NCI-H187 (cell line): ENCODE results near the gene ARHGAP42.
"Not testable (repeated sequence)": the region's sequence is repeated elsewhere in the genome, so short reads cannot be mapped to it uniquely, and the experiment has no call there.

Source experiments
- DNase-seq, 2 experiments: peaks; one replicate each; lab custom pipeline; 2025; lab: John Stamatoyannopoulos, UW

ARHGAP42 gene

DNA sequence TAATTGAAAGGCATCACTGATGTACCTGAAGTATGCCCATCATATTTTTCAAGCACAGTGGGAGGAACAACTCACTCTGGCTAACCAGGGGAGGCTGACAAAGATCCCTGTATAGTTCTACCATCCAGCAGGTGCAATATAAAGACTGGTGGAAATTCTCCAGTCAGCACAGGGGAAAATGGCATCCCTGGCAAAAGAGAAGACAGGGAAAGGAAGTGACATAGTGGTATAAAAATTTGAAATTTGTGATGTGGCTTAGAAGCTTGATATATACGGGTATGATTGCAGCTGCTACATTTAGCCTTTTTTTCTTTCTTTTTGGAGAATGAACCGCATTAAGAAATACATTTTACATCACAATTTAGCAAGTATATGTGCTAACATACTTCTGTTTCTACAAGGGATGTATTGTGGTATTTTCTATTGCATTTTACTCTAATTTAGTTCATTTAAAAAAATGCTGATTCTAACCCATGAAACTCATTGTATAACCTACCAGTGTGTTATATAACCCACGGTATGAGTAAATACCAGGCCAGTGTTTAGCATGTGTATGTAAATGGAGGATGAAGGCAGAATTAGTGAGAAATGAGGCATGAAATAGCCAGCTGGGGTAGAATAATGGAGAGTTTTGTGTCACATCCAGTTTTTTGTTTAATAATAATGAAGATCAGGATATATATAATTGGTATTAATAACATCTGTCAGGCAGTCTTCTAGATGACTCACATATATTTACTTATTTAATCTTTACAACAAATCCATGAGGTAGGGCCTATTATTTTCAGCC lies 186.1 kb downstream of the ARHGAP42 start:
- DNase-seq: no peak

DNA sequence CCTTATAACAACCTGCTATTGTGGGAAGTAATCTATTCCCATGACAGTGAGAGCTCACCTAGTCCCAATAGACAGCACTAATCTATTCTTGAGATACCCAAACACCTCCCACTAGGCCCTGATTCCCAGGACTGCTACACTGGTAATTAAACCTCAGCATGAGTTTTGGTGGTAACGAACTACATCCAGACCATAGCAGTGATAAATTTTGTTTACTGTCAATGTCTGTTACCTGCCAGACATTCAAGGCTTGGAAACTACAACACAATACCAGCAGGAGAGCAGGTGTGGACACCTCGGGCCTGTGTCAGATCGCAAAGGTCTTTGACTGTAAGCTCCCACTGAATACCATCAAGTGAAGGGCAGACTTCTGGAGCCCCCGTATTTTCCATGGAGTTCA lies 187.1 kb downstream of the ARHGAP42 start:
- no peak for DNase-seq

DNA sequence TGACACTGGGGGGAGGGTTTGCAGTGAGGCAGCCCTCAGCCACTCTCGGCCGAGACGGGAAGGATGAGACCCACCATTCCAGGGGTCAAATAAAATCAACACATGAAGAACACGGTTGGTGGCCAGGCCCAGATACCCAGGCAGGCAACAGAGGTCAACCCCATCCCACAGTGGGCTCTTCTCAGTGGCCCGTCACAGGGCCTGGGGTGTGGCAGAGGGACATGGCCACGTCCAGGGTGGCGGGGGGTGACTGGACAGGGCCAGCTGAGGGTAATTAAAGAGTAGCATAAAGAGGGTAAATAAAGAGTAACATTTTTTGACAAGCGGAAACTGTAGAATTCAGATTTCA lies 188.4 kb downstream of the ARHGAP42 start:
- no peak for DNase-seq

DNA sequence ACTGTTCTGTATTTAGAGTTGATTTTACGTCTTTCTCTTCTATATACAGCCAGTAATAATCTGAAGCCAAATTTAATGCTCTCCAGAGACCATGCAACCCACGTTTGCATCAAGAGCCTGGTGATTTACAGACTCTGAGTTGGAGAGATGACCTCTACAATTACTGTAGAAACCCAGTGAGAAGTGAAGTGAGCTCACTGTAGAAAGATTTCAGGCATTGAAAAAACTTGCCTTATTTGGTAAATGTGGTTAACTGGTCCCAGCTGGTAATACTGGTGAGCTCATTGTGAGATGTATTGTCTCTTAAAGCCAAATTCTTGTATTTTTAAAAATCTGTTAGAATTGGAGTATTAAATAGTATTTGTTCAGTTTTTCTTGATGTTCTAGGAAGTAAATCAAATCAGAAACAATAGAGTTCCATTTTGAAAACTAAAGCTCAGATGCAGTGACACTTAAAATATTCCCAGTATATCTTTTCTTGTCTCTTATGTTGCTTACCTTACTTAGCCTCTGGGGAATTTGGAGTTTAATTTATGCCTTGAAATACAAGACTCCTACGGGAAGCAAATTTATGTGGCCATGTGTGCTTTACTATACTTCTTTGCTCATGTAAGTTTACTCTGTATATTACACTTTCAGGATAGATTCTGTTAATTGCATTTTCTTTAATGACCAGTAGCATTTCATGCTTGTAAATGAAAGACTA lies 189.9 kb downstream of the ARHGAP42 start:
- DNase-seq: no peak

DNA sequence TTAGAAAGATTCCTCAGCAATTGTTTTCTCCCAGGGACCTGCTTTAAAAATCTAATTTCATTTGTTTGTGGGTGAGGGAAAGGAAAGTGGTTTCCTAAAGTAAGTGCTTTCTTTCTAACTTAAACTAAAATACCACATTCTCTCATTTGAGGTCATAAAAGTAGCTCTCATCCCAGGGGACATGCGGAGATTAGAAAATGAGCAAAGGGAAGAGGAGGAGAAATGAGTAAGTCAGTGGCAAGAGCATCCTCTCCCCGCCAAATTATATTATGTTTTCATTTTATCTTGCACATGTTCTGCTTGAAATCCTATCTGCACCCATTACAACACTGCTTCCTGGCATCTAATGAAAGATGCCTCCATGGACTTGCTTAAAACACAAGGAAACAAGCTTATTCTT lies 191.4 kb downstream of the ARHGAP42 start:
- DNase-seq: no peak

DNA sequence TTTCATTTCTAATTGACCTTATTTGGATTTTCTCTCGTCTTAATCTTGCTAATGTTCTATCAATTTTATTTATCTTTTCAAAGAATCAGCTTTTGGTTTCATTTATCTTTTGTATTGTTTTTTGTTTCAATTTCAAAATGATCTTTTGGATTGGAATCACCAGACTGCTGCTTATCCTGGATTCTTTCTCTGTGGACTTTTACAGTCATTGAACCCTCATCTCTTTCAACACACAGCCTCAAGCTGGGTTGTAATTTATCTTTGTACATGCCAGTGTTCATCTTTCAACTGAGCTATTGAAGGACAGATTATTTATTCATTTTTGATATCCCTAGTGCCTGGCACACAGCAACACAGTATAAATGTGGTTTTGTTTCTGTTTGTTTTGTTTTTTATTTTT lies 195.9 kb downstream of the ARHGAP42 start:
- DNase-seq: no peak

DNA sequence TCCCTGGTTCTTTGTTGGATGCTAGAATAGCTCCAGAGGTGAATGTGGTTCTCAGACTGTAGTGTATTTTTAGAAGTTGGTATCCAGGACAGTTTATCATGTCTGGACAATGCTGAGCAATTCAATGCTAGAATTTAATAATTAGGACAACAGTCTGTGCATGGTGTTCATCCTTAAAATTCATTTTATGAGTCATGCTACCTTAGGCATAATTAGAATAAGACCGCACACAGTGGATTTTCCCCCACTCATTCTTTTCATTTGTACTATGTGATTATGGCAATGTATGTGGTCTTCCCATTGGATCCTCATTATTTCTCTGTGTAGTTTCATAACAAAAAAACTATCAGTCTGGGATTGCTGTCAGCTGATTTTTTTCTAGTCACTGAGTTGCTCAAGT lies 196.7 kb downstream of the ARHGAP42 start:
- DNase-seq: no peak

DNA sequence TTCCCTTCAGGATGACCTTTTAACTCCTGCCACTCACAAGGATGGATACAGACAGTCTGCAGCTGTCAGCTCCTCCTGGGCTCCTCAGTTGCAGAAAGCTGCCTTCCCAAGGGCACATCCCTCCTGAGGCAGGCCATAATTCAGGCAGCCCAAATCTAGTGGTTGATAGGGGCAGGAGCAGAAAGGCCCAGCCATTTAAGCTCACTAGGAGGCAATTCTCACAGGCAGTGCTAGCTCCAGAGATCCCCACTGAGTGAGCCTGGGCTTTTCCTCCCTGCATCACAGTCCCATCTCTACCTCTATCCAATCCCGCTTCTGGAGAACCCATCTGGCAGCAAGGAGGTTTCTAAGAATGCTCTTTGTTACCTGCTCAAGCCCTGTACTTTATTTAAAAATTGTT lies 200.6 kb downstream of the ARHGAP42 start:
- DNase-seq: no peak

DNA sequence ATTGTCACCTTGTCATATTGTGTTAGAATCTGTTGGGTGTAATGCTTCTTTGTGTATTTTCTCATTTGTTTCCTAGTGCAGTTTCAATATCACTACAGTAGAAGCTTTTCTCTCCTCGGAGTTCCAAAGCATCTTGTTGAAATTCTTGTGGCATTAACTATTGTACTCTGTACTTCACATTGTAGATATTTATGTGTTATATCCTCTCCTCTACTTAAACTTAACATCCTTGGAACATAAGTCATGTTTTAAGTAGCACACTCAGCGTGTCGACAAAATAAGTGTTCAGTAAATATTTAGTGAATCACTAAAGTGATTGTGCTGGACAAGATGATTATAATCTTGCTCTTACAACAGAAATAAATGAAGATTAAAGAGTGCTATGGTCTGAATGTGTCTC lies 201.7 kb downstream of the ARHGAP42 start:
- DNase-seq: no peak

DNA sequence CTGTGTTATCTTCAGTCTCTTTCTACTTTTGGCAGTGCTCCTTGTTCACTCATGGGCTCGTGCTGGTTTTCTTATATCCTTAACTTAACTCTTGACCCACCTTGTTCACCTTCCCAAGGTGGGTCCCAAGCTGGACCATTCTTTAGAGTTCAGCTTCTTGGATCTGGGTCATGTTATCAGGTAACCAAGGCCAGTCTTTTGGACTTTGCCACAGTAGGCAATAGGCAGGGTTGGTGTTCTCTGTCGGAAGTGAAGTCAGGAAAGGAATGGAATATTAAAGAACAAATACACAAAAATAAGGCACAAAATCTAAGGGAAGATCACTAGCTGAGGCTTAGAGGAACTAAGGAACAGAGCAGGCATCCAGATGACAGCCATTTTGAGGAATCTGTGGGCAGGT lies 202.7 kb downstream of the ARHGAP42 start:
- no peak for DNase-seq

DNA sequence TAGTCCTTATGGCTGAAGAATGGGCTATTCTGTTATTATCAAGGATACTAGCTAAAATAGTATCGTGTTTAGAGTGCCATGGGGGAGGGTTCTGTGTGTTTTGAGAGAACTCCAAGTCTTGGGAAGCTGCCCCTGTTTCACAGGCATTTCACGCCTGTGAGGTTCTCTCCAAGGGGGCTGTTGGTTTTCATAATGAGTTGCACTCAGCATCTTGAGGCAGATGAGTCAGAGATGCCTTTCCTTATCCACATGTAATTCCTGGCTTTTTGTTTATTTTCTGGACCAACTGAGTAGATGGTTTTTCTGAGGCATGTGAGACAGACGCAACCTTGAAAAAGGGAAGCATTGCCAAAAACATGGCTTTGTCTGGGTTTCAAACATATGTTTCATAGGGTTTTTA lies 203.7 kb downstream of the ARHGAP42 start:
- no peak for DNase-seq

DNA sequence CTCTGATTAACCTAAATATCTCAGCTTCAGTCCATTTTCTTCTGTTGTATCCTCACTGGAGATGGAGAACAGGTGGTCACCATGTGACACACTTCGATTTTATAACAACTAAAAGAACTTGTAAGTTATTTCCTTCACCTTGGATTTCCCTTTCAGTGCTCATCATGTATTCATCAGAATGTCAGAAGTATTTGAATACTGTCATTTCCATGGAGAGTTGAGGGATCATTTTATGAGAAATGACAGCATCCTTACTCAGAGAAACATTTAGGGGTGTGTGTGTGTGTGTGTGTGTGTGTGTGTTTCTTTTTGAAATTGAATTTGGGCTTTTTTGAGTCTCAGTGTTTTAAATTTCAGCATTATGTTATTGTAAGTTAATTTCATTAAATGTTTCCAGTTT lies 205.8 kb downstream of the ARHGAP42 start:
- DNase-seq: no peak

DNA sequence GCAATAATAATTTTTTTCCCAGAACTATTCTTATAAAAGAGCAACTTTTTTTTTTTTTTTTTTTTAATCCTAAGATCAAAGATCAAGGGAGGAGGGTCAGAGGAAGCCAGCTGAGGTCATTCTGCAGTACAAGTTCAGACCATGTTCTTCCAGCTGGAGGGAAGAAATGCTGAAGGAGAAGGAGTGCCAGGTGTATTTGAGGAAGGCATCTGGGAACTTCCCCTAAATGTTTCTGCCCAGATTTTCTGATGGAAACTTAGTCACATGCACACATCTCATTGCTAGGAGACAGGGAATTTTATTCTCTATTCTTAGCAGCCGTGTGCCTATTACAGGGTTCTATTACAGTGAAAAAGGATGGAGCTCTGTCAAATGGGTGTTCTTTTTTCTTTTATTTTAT lies 208.4 kb downstream of the ARHGAP42 start:
- no peak for DNase-seq

DNA sequence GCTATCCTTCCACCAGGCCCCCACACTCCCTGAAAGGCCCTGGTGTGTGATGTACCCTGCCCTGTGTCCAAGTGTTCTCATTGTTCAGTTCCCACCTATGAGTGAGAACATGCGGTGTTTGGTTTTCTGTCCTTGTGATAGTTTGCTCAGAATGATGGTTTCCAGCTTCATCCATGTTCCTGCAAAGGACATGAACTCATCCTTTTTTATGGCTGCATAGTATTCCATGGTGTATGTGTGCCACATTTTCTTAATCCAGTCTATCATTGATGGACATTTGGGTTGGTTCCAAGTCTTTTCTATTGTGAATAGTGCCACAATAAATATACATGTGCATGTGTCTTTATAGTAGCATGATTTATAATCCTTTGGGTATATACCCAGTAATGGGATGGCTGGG lies 208.9 kb downstream of the ARHGAP42 start:
- not testable (repeated sequence) for DNase-seq

DNA sequence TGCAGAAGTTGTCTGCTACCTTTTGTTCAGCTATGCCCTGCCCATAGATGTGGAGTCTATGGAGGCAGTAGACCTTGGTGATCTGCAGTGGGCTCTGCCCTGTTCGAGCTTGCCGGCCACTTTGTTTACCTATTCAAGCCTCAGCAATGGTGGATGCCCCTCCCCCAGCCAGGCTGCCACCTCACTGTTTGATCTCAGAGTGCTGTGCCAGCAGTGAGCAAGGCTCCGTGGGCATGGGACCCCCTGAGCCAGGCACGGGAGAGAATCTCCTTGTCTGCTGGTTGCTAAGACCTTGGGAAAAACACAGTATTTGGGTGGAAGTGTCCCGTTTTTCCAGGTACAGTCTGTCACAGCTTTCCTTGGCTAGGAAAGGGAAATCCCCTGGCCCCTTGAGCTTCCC lies 214.4 kb downstream of the ARHGAP42 start:
- DNase-seq: not testable (repeated sequence)

DNA sequence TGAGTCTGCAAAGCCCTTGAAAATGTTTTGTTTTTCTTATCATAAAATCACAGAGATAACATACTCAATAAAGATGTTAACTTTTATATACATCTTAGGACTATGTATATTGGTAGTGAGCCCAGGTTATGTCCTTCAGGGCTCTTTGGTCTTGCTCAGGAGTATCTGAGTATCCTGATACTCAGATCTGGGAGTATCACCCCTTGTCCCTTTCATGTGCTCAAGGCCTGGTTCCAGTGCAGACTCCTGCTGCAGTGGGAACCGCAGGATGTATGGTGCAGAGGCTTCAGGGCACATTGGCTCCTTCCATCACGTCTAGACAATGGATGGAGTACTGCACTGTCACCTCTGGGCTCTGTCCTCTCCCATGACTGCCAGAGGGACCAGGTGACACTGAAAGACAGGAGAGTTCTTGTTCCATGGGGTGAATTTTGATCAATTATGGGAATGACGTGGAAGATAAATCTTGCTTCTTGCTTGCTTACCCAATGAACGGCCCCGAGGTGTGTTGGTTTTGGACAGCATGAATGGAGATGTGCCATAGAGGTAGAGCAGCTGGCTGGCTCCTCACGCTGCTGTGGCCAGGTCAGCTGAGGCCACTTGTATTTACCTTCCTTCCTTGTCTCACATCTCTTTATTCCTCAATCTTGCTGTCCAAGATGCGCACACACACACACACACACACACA lies 215.5 kb downstream of the ARHGAP42 start:
- no peak for DNase-seq

DNA sequence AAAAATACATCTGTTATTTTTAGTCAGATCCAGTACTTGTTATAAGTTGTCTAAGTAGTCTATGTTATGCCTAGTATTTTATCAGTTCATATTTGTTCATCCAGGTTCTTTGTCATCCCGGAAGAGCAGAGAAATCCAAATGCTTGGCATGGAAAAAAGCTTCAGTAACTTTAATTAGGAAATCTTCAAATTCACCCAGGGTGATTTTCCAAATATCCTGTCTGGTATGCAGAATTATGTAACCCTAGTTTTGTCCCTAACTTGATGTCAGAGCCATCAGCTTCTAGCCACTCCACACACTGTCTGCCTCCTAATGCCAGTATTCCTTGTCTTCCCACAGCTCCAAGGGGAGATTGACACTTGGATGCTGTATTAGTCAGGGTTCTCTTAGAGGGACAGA lies 216.2 kb downstream of the ARHGAP42 start:
- DNase-seq: no peak

DNA sequence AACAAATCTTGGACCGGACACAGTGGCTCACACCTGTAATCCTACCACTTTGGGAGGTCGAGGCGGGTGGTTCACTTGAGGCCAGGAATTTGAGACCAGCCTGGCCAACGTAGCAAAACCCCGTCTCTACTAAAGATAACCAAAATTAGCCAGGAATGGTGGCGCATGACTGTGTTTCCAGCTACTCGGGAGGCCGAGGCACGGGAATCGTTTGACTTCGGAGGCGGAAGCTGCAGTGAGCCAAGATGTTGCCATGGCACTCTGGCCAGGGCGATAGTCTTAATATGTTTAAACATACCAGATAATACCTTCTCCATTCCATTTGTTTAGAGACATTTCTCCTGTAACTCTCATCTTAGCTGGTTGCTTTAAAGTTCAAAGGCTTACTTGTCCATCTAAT lies 218.6 kb downstream of the ARHGAP42 start:
- DNase-seq: no peak

DNA sequence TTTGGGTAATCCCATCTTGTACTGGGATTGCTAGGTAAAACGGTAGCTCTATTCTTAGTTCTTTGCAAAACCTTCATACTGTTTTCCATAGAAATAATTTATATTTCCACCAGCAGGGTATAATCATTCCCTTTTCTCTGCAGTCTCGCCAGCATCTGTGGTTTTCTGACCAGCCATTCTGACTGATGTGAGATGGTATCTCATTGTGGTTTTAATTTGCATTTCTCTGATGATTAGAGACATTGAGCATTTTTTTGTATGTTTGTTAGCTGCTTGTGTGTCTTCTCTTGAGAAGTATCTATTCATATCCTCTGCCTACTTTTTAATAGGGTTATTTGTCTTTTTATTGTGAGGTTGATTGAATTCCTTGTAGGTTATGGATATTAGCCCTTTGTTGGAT lies 221.7 kb downstream of the ARHGAP42 start:
- no peak for DNase-seq

DNA sequence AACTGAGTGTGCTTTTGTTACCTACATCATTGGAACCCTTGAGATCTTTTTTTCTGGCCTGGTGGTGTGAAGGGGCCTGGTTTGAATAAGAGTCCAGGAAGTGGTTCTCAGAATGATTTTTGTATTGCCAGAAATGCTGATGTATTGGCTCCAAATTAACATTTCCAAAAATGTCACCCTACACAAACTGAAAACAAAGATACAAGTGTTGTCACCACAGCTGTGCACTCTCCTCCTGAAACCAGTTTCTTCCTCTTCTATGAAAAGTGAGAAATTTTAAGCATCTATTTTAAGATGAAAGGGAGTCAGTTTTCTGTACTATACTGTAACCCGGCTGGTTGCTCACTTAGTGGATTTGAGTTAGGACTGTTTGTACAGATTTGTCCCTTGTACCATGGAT lies 223.7 kb downstream of the ARHGAP42 start:
- no peak for DNase-seq

DNA sequence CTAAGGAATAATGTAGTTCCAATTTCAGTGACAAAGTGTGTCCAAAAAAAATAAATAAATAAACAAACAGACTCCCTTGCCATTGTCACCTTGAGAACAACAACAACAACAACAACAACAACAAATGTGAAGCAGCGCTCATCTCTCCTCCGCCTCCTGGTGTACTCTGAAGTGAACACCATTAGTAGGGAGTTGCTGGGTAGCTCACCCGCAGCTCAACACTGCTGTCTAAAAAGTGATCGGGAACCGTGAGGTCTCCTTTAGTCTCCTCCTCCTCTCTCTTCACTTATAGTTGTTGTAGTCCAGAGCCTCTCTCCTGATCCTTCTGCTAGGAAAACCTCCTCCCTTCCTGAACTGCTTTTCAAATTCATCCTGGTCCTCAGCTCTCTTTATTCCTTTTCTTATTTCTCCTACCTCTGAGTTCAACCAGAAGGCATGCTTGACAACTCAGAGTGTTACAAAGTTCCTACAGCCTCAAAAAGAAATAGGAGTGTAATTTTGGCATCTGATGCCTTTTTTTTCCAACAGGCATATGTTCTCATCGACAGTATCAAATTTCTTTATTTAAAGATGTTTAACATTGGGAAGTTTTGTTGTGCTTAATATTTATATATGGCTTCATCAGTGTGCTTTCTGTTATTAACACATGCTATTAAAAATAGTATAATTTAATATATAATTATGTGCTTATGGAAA lies 227.5 kb downstream of the ARHGAP42 start:
- no peak for DNase-seq
